Ureter (tissue), 1 donor: ENCODE data around the gene ELL3. TPM values are rescaled to one million over a fixed set of nuclear protein-coding genes. Genes with fewer than 3 reads are reported as not detected.
"Not testable (repeated sequence)": the region's sequence is repeated elsewhere in the genome, so short reads cannot be mapped to it uniquely, and the experiment has no call there.

Experiments
- DNase-seq: peaks from one replicate; pipeline ENCODE4 v3.0.0-alpha.2; 2020; ENCODE audit warnings: low spot score
- total RNA-seq: library from RNA; stranded (reverse); gene quantifications from one replicate; pipeline ENCODE4 v1.2.4, GENCODE V29; 2023
- donor health status: DM: yes; HTN: yes; CAD: no.

ELL3 gene
- total RNA-seq, result 2.9 TPM

GRCh38 chr15:43776718-43777266, at the start of gene ELL3:
ELL3 (minus strand) TSS chr15:43776966; CDS start chr15:43776901, 65 bp downstream.
- peak; percentile 79 for DNase-seq

- no peak for DNase-seq
Observed at GRCh38 chr15:43826029-43826507, 49.3 kb upstream of the ELL3 start.

GRCh38 chr15:43825305-43825704, 48.5 kb upstream of the ELL3 start:
- DNase-seq, result not testable (repeated sequence)

- peak; percentile 95 for DNase-seq
Observed at GRCh38 chr15:43824302-43825246, 47.8 kb upstream of the ELL3 start, which contains the start of gene MFAP1. MFAP1 (minus strand) TSS chr15:43824690; CDS start chr15:43824569, 121 bp downstream.

GRCh38 chr15:43821505-43821904, 44.7 kb upstream of the ELL3 start:
- no peak for DNase-seq

- not testable (repeated sequence) for DNase-seq
Observed at GRCh38 chr15:43815064-43815463, 38.3 kb upstream of the ELL3 start.

GRCh38 chr15:43808960-43809678, 32.4 kb upstream of the ELL3 start:
- DNase-seq, result no peak

GRCh38 chr15:43808435-43808950, 31.7 kb upstream of the ELL3 start:
- no peak for DNase-seq

GRCh38 chr15:43802676-43803075, 25.9 kb upstream of the ELL3 start:
- DNase-seq, result not testable (repeated sequence)

GRCh38 chr15:43800286-43801141, 23.7 kb upstream of the ELL3 start, which contains the start of gene HYPK:
HYPK (plus strand) TSS chr15:43800599; CDS start chr15:43800623, 24 bp downstream.
- peak; percentile 96 for DNase-seq

GRCh38 chr15:43799945-43800285, 23.1 kb upstream of the ELL3 start, which contains the start of gene SERINC4:
SERINC4 (minus strand) TSS chr15:43800220; CDS start chr15:43799986, 234 bp downstream.
- DNase-seq, result no peak

- no peak for DNase-seq
Observed at GRCh38 chr15:43799209-43799944, 22.6 kb upstream of the ELL3 start.

- DNase-seq, result no peak
Observed at GRCh38 chr15:43796566-43796965, 19.8 kb upstream of the ELL3 start.

GRCh38 chr15:43795997-43796396, 19.2 kb upstream of the ELL3 start:
- no peak for DNase-seq

GRCh38 chr15:43795197-43795596, 18.4 kb upstream of the ELL3 start:
- no peak for DNase-seq

- no peak for DNase-seq
Observed at GRCh38 chr15:43794269-43795037, 17.7 kb upstream of the ELL3 start.

- no peak for DNase-seq
Observed at GRCh38 chr15:43793647-43794046, 16.9 kb upstream of the ELL3 start.

GRCh38 chr15:43792761-43793476, 16.2 kb upstream of the ELL3 start:
- DNase-seq, result peak; percentile 54
